Large intestine (tissue), 3 donors: ENCODE results near the gene RPRD1B. TPM values are rescaled to one million over a fixed set of nuclear protein-coding genes. Genes with fewer than 3 reads are reported as not detected.

ENCODE experiments used
- DNase-seq, 2 donors: peaks; one replicate each; pipeline versions ENCODE4 v3.0.0 to v3.0.0-alpha.2; 2013
- H3K27ac ChIP-seq: one replicate; pipeline ENCODE4 v1.5.1; 2013; ENCODE audit warnings: low read length
- H3K27me3 ChIP-seq: 2 replicates; pipeline ENCODE4 v1.6.1; 2013; ENCODE audit warnings: low read length; ENCODE audit not compliant: control insufficient read depth, insufficient read depth
- H3K36me3 ChIP-seq: 2 replicates; pipeline ENCODE4 v1.6.1; 2013; ENCODE audit warnings: low read length; ENCODE audit not compliant: control insufficient read depth, insufficient read depth
- H3K4me1 ChIP-seq: one replicate; pipeline ENCODE4 v1.6.1; 2013; ENCODE audit warnings: low read length; ENCODE audit not compliant: control insufficient read depth, insufficient read depth
- H3K4me3 ChIP-seq: one replicate; pipeline ENCODE4 v1.5.1; 2013; ENCODE audit warnings: low read length
- H3K9me3 ChIP-seq: one replicate; pipeline ENCODE4 v1.6.1; 2013; ENCODE audit warnings: mild to moderate bottlenecking, low read depth, low read length, moderate library complexity; ENCODE audit not compliant: control insufficient read depth
- WGBS: methylation state at CpG from one replicate; pipeline ENCODE4 v1.1.5; 2013; ENCODE audit warnings: low lambda C conversion rate; ENCODE audit not compliant: insufficient coverage; 5-methylcytosine and 5-hydroxymethylcytosine counted together
- polyA plus RNA-seq: library from polyadenylated mRNA; unstranded; fragments of 120-200 nt; gene quantifications from one replicate; pipeline ENCODE4 v1.2.1, GENCODE V29; 2013

Gene RPRD1B
- polyA plus RNA-seq, 1 donor: 49.0 TPM

DNA sequence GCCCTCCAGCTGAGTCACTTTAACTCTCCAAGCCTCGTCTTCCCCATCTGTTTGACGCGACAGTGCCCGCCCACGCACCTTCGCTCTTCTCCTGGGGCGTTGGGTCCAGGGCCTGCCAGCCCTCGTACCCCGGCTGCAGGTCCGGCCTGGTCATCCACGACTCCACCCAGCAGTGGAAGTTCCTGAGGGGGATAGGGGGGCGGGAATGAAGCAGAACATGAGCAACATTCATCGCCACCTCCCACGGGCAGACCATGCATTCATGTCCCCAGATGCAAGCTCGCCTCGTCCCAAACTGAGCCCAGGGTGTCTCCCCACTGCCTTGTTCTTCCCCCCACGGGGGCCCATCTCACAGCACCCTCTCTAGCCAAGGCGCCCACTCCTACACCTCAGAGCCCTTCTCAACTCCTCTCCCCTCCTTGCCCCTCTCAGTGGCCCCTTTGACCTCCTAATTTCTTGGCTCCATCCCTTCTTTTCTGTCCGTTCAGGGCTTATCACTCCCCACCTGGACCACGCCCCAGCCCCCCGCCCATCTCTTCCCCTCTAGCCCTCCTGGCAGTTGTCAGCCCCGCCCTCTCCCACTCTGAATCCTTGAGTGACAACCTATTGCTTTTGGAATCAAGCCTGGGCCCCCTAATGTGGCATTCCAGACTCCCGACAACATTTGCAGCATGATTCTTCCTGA lies 107.8 kb downstream of the RPRD1B start:
- Histone ChIP-seq H3K27ac (peak overlapping the region; percentile 95), H3K4me1 (peaks cover 49% of the 10 kb centered on the region), H3K36me3 (peaks cover 80% of the 10 kb centered on the region), H3K27me3 (no peaks in the 10 kb centered on the region), H3K4me3 (no peak overlapping the region), H3K9me3 (peaks cover 4% of the 10 kb centered on the region)
- no peak for DNase-seq
- no CpG with 5 or more reads among the region's 23 CpGs for WGBS

Other genes with a start within 250 kb of the RPRD1B start
- 22.9 TPM for gene VSTM2L, start 130.6 kb upstream of the RPRD1B start, polyA plus RNA-seq
- gene TTI1, start 290 bp upstream of the RPRD1B start, polyA plus RNA-seq: 20.3 TPM
- gene TGM2, start 131.5 kb downstream of the RPRD1B start, polyA plus RNA-seq: 334 TPM
- 8.4 TPM for gene KIAA1755, start 227.0 kb downstream of the RPRD1B start, polyA plus RNA-seq